NB4 (cell line): ENCODE data around the gene SLC26A4.

ENCODE experiments used
- MYC ChIP-seq: IDR thresholded peaks from 2 replicates; pipeline ENCODE4 v1.6.1; 2011; ENCODE audit warnings: low read depth, low read length
- POLR2A ChIP-seq: IDR thresholded peaks from 2 replicates; pipeline ENCODE4 v1.6.1; 2011; ENCODE audit warnings: mild to moderate bottlenecking; ENCODE audit not compliant: insufficient read length; ENCODE audit errors: extremely low read depth
- TF ChIP-seq, protein P1 (sequence below): IDR thresholded peaks from one replicate; pipeline ENCODE4 v1.5.1; 2012; ENCODE audit warnings: low read depth, low read length
- TF ChIP-seq, protein P2 (sequence below): IDR thresholded peaks from 2 replicates; pipeline ENCODE4 v1.6.1; 2011; ENCODE audit warnings: low read depth, low read length

DNA sequence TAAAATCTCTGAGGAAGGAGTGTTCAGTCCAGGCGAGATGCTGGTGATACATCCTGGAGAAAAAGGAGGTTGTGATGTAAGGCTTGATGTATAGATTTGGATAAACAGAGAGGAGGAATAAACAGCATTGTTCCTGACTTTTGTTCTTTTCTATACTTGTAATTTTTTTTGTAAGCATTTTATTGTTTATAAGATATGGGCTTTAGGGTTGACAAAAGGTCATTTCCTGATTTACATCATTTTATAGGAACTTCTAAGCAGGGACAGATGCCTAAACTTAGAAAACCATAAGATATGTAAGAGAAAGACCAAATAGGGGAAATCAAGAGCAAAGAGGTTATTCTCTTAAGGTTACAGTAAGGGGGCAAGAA is 16.7 kb upstream of the SLC26A4 start:
- TF ChIP-seq, protein P1, sequence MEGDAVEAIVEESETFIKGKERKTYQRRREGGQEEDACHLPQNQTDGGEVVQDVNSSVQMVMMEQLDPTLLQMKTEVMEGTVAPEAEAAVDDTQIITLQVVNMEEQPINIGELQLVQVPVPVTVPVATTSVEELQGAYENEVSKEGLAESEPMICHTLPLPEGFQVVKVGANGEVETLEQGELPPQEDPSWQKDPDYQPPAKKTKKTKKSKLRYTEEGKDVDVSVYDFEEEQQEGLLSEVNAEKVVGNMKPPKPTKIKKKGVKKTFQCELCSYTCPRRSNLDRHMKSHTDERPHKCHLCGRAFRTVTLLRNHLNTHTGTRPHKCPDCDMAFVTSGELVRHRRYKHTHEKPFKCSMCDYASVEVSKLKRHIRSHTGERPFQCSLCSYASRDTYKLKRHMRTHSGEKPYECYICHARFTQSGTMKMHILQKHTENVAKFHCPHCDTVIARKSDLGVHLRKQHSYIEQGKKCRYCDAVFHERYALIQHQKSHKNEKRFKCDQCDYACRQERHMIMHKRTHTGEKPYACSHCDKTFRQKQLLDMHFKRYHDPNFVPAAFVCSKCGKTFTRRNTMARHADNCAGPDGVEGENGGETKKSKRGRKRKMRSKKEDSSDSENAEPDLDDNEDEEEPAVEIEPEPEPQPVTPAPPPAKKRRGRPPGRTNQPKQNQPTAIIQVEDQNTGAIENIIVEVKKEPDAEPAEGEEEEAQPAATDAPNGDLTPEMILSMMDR: no peak
- TF ChIP-seq, protein P2, sequence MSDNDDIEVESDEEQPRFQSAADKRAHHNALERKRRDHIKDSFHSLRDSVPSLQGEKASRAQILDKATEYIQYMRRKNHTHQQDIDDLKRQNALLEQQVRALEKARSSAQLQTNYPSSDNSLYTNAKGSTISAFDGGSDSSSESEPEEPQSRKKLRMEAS: no peak
- TF ChIP-seq POLR2A (no peak), MYC (no peak)
